Measurements from ENCODE around the gene ARL6IP6. TPM values are rescaled to one million over a fixed set of nuclear protein-coding genes. Genes with fewer than 3 reads are reported as not detected.
"Not testable (repeated sequence)": the region's sequence is repeated elsewhere in the genome, so short reads cannot be mapped to it uniquely, and the experiment has no call there.

ARL6IP6 gene
- total RNA-seq, 2 experiments from 2014 or later: 45.5 to 50.7 TPM

GRCh38 chr2:152708742-152709141, 9.7 kb upstream of the ARL6IP6 start:
- CTCF ChIA-PET: interaction anchor here (5.2 kb wide), 1 partner anchor 7 kb away, joined by 35 read pairs; the partner anchor contains the start of gene PRPF40A
- Mint-ChIP-seq H3K27ac (no peak overlapping the region), H3K4me3 (no peak overlapping the region), H3K36me3 (peaks cover 87% of the 10 kb centered on the region), H3K27me3 (no peaks in the 10 kb centered on the region), H3K9me3 (ENCODE audit: low read depth) (no peaks in the 10 kb centered on the region), H3K4me1 (peaks cover 34% of the 10 kb centered on the region)
- ATAC-seq: no peak
- no peak for DNase-seq

- Mint-ChIP-seq H3K9me3 (ENCODE audit: low read depth) (no peaks in the 10 kb centered on the region), H3K27ac (no peak overlapping the region), H3K4me3 (no peak overlapping the region), H3K36me3 (peaks cover 77% of the 10 kb centered on the region), H3K4me1 (peaks cover 43% of the 10 kb centered on the region), H3K27me3 (no peaks in the 10 kb centered on the region)
- DNase-seq (no peak), ATAC-seq (no peak)
- CTCF ChIA-PET: no interaction called here
Measured at GRCh38 chr2:152710713-152711112, 7.7 kb upstream of the ARL6IP6 start.

GRCh38 chr2:152715112-152715511, 3.3 kb upstream of the ARL6IP6 start:
- Mint-ChIP-seq H3K4me3 (peak overlapping the region; percentile 35), H3K9me3 (ENCODE audit: low read depth) (no peaks in the 10 kb centered on the region), H3K27me3 (no peaks in the 10 kb centered on the region), H3K27ac (peak overlapping the region; percentile 55), H3K4me1 (peaks cover 57% of the 10 kb centered on the region), H3K36me3 (peaks cover 42% of the 10 kb centered on the region)
- no peak for ATAC-seq
- CTCF ChIA-PET: interaction anchor here (0.6 to 4.4 kb wide), 8 partner anchors 8 to 1687 kb away, joined by 3 to 35 read pairs (median 6); no protein-coding TSS in a partner anchor
- no peak for DNase-seq

- DNase-seq (peak; percentile 62), ATAC-seq (no peak)
- peaks cover 41% of the 10 kb centered on the region for H3K36me3 Mint-ChIP-seq
- H3K4me3 Mint-ChIP-seq: peak overlapping the region; percentile 100
- peaks cover 59% of the 10 kb centered on the region for H3K4me1 Mint-ChIP-seq
- no peaks in the 10 kb centered on the region for H3K9me3 Mint-ChIP-seq (ENCODE audit: low read depth)
- peak overlapping the region; percentile 100 for H3K27ac Mint-ChIP-seq
- CTCF ChIA-PET: interaction anchor here (0.6 to 4.4 kb wide), 10 partner anchors 10 to 1688 kb away, joined by 3 to 35 read pairs (median 6); no protein-coding TSS in a partner anchor
- no peaks in the 10 kb centered on the region for H3K27me3 Mint-ChIP-seq
Measured at GRCh38 chr2:152715854-152716428, 2.5 kb upstream of the ARL6IP6 start.

GRCh38 chr2:152716805-152717227, 1.6 kb upstream of the ARL6IP6 start:
- peak; percentile 0 for ATAC-seq
- peak; percentile 54 for DNase-seq
- CTCF ChIA-PET: interaction anchor here (0.5 to 4.4 kb wide), 11 partner anchors 10 to 1305 kb away, joined by 3 to 35 read pairs (median 4); no protein-coding TSS in a partner anchor
- no peaks in the 10 kb centered on the region for H3K9me3 Mint-ChIP-seq (ENCODE audit: low read depth)
- peaks cover 62% of the 10 kb centered on the region for H3K4me1 Mint-ChIP-seq
- peaks cover 40% of the 10 kb centered on the region for H3K36me3 Mint-ChIP-seq
- H3K4me3 Mint-ChIP-seq: peak overlapping the region; percentile 100
- H3K27me3 Mint-ChIP-seq: no peaks in the 10 kb centered on the region
- peak overlapping the region; percentile 100 for H3K27ac Mint-ChIP-seq

GRCh38 chr2:152717228-152718075, 968 bp upstream of the ARL6IP6 start, which contains the start of gene PRPF40A:
PRPF40A (minus strand) TSS chr2:152717461; CDS start chr2:152717439, 22 bp downstream.
- CTCF ChIA-PET: interaction anchor here (0.5 to 4.4 kb wide), 12 partner anchors 9 to 1306 kb away, joined by 3 to 35 read pairs (median 4); partner anchors contain the start of gene STAM2
- peak within 1 kb of the TSS; percentile 100 for H3K4me3 Mint-ChIP-seq
- H3K27ac Mint-ChIP-seq: peak within 1 kb of the TSS; percentile 100
- H3K4me1 Mint-ChIP-seq: peaks cover 62% of the 10 kb centered on the region
- no peaks in the 10 kb centered on the region for H3K9me3 Mint-ChIP-seq (ENCODE audit: low read depth)
- ATAC-seq (peak; percentile 78), DNase-seq (peak; percentile 99)
- H3K36me3 Mint-ChIP-seq: peaks cover 39% of the 10 kb centered on the region
- H3K27me3 Mint-ChIP-seq: no peaks in the 10 kb centered on the region

- peak overlapping the region; percentile 100 for H3K4me3 Mint-ChIP-seq
- no peaks in the 10 kb centered on the region for H3K9me3 Mint-ChIP-seq (ENCODE audit: low read depth)
- peak overlapping the region; percentile 100 for H3K27ac Mint-ChIP-seq
- DNase-seq (peak; percentile 70), ATAC-seq (peak; percentile 3)
- no peaks in the 10 kb centered on the region for H3K27me3 Mint-ChIP-seq
- CTCF ChIA-PET: interaction anchor here (1.2 kb wide), 1 partner anchor 543 kb away, joined by 3 read pairs; the partner anchor contains the start of gene STAM2
- H3K4me1 Mint-ChIP-seq: peaks cover 60% of the 10 kb centered on the region
- H3K36me3 Mint-ChIP-seq: peaks cover 41% of the 10 kb centered on the region
Measured at GRCh38 chr2:152718909-152719645, 657 bp downstream of the ARL6IP6 start.

- H3K4me3 Mint-ChIP-seq: peak overlapping the region; percentile 24
Measured at GRCh38 chr2:152720794-152721193, 2.4 kb downstream of the ARL6IP6 start.

GRCh38 chr2:152722639-152723038, 4.2 kb downstream of the ARL6IP6 start:
- H3K27me3 Mint-ChIP-seq; H3K27ac Mint-ChIP-seq; H3K4me3 Mint-ChIP-seq; H3K9me3 Mint-ChIP-seq (ENCODE audit: low read depth); DNase-seq; ATAC-seq: not testable (repeated sequence)
- peaks cover 38% of the 10 kb centered on the region for H3K4me1 Mint-ChIP-seq
- H3K36me3 Mint-ChIP-seq: peaks cover 37% of the 10 kb centered on the region
- CTCF ChIA-PET: interaction anchor here (1.1 kb wide), 1 partner anchor 8 kb away, joined by 3 read pairs; no protein-coding TSS in a partner anchor

More at GRCh38 chr2:152720794-152721193, 2.4 kb downstream of the ARL6IP6 start:
- Mint-ChIP-seq H3K4me1 (peaks cover 52% of the 10 kb centered on the region), H3K27me3 (no peaks in the 10 kb centered on the region), H3K27ac (no peak overlapping the region), H3K9me3 (ENCODE audit: low read depth) (no peaks in the 10 kb centered on the region), H3K36me3 (peaks cover 42% of the 10 kb centered on the region)
- ATAC-seq (no peak), DNase-seq (no peak)
- CTCF ChIA-PET: interaction anchor here (0.6 to 1.3 kb wide), 2 partner anchors 8 to 9 kb away, joined by 3 to 5 read pairs; no protein-coding TSS in a partner anchor

- Mint-ChIP-seq H3K4me1 (peaks cover 39% of the 10 kb centered on the region), H3K9me3 (ENCODE audit: low read depth) (no peaks in the 10 kb centered on the region), H3K4me3 (no peak overlapping the region), H3K36me3 (peaks cover 36% of the 10 kb centered on the region), H3K27ac (no peak overlapping the region), H3K27me3 (no peaks in the 10 kb centered on the region)
- DNase-seq: no peak
- CTCF ChIA-PET: no interaction called here
- no peak for ATAC-seq
Measured at GRCh38 chr2:152723918-152724317, 5.5 kb downstream of the ARL6IP6 start.

- ATAC-seq: peak; percentile 31
Measured at GRCh38 chr2:152729844-152730243, 11.4 kb downstream of the ARL6IP6 start.

GRCh38 chr2:152730591-152731333, 12.3 kb downstream of the ARL6IP6 start:
- CTCF ChIA-PET: interaction anchor here (1.1 to 2.8 kb wide), 5 partner anchors 10 to 95 kb away, joined by 3 to 12 read pairs (median 5); partner anchors contain the start of gene PRPF40A
- Mint-ChIP-seq H3K27ac (peak overlapping the region; percentile 59), H3K9me3 (ENCODE audit: low read depth) (no peaks in the 10 kb centered on the region), H3K36me3 (peaks cover 1% of the 10 kb centered on the region), H3K27me3 (no peaks in the 10 kb centered on the region), H3K4me3 (no peak overlapping the region), H3K4me1 (peaks cover 28% of the 10 kb centered on the region)
- DNase-seq (peak; percentile 76), ATAC-seq (peak; percentile 90)

More at GRCh38 chr2:152729844-152730243, 11.4 kb downstream of the ARL6IP6 start:
- CTCF ChIA-PET: interaction anchor here (0.8 to 2.8 kb wide), 6 partner anchors 9 to 94 kb away, joined by 3 to 12 read pairs (median 5); partner anchors contain the start of gene PRPF40A
- H3K4me3 Mint-ChIP-seq: no peak overlapping the region
- no peak for DNase-seq
- peaks cover 3% of the 10 kb centered on the region for H3K36me3 Mint-ChIP-seq
- H3K9me3 Mint-ChIP-seq (ENCODE audit: low read depth): no peaks in the 10 kb centered on the region
- no peak overlapping the region for H3K27ac Mint-ChIP-seq
- H3K4me1 Mint-ChIP-seq: peaks cover 28% of the 10 kb centered on the region
- H3K27me3 Mint-ChIP-seq: no peaks in the 10 kb centered on the region

Data from activated CD8-positive, alpha-beta memory T cell treated with anti-CD3 and anti-CD28 coated beads, Interleukin-2, amount 10 ng/mL, durations not matched to agents 7 days and 5 days (primary cell).